ENCODE results near the gene S100A5.
"Not testable (repeated sequence)": the region's sequence is repeated elsewhere in the genome, so short reads cannot be mapped to it uniquely, and the experiment has no call there.

Gene S100A5

DNA sequence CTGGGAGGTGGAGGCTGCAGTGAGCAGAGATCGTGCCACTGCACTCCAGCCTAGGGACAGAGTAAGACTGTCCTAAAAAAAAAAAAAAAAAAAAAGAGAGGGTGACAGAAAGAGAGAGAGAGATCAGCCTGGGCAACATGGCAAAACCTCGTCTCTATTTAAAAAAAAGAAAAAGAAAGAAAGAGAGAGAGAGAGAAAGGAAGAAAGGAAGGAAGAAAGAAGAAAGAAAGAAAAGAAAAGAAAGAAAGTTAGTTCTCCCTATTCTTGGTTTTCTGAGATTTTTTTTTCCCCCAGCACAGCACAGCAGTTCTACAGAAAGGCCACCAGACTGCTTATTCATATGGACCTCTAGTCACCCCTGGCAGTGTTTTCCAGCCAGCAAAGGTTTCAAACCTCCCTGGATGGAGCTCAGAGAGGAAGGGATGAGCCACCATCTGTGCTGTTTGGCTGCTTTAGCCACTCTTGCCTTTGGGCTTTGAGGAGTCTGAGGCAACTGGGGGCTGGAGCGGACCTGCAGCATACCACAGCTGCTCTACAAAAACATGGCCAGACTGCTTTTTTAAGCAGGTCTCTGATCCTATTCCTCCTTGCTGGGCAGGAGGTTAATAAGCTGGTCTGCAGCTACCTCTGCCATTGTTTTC lies 15.5 kb downstream of the S100A5 start:
- DNase-seq (ENCODE audit: low spot score) = no peak
- Mint-ChIP-seq H3K27ac (no peak overlapping the region), H3K27me3 (ENCODE audit: low read depth) (no peaks in the 10 kb centered on the region), H3K4me3 (no peak overlapping the region), H3K4me1 (ENCODE audit: low read depth) (peaks cover 8% of the 10 kb centered on the region), H3K36me3 (ENCODE audit: low read depth) (no peaks in the 10 kb centered on the region), H3K9me3 (no peaks in the 10 kb centered on the region)

DNA sequence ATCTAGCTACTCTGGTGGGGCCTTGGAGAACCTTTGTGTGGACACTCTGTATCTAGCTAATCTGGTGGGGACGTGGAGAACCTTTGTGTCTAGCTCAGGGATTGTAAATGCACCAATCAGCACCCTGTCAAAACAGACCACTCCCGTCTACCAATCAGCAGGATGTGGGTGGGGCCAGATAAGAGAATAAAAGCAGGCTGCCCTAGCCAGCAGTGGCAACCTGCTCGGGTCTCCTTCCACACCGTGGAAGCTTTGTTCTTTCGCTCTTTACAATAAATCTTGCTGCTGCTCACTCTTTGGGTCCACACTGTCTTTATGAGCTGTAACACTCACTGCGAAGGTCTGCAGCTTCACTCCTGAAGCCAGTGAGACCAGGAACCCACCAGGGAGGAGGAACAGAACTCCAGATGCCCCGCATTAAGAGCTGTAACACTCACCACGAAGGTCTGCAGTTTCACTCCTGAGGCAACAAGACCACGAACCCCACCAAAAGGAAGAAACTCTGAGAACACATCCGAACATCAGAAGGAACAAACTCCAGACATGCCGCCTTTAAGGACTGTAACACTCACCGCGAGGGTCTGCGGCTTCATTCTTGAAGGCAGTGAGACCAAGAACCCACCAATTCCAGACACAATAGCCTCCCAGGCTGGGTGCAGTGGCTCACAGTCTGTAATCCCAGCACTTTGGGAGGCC lies 18.2 kb downstream of the S100A5 start:
- H3K27me3 Mint-ChIP-seq (ENCODE audit: low read depth); H3K36me3 Mint-ChIP-seq (ENCODE audit: low read depth); H3K27ac Mint-ChIP-seq; DNase-seq (ENCODE audit: low spot score); H3K9me3 Mint-ChIP-seq; H3K4me3 Mint-ChIP-seq: not testable (repeated sequence)
- H3K4me1 Mint-ChIP-seq (ENCODE audit: low read depth) = peaks cover 13% of the 10 kb centered on the region

DNA sequence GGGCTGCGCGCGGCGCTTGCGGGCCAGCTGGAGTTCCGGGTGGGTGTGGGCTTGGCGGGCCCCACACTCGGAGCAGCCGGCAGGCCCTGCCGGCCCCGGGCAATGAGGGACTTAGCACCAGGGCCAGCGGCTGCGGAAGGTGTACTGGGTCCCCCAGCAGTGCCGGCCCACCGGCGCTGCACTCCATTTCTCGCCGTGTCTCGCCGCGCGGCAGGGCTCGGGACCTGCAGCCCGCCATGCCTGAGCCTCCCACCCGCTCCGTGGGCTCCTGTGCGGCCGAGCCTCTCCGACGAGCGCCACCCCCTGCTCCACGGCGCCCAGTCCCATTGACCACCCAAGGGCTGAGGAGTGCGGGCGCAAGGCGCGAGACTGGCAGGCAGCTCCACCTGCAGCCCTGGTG lies 18.9 kb downstream of the S100A5 start:
- H3K4me1 Mint-ChIP-seq (ENCODE audit: low read depth) = peaks cover 13% of the 10 kb centered on the region
- not testable (repeated sequence) for H3K36me3 Mint-ChIP-seq (ENCODE audit: low read depth); H3K4me3 Mint-ChIP-seq; H3K27me3 Mint-ChIP-seq (ENCODE audit: low read depth); H3K9me3 Mint-ChIP-seq; H3K27ac Mint-ChIP-seq; DNase-seq (ENCODE audit: low spot score)

DNA sequence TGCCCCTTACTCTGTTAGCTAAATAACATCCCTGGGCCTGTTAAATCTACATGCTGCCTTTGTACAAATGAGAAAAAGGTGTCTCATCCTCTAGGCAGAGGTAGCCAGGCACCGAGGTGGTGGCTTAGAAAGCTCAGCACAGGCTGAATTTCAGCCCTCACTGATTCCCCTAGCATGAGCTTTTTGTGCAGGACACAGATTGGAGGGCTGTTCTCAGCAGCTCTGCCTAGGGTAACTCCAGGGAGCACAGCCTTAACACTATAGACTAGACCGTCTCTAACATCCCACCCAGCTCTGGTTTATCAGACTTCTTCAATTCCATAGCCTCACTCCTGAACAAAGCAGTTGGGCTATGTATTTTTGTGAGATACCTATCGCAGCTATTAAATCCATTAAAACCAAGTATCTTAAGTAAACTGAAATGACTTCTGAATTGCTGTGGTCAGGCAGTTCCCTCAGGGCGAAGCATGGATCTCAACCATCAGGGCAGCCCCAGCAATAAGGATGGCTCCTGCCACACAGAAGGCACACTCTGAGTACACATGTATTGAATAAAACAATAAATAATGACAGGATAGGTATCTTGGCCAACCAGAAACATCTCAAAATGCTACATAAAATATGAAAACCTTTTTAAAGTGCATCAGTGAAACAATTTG lies 19.8 kb downstream of the S100A5 start:
- no peaks in the 10 kb centered on the region for H3K9me3 Mint-ChIP-seq
- no peaks in the 10 kb centered on the region for H3K27me3 Mint-ChIP-seq (ENCODE audit: low read depth)
- no peaks in the 10 kb centered on the region for H3K36me3 Mint-ChIP-seq (ENCODE audit: low read depth)
- no peak overlapping the region for H3K27ac Mint-ChIP-seq
- DNase-seq (ENCODE audit: low spot score) = no peak
- H3K4me3 Mint-ChIP-seq = no peak overlapping the region
- peaks cover 17% of the 10 kb centered on the region for H3K4me1 Mint-ChIP-seq (ENCODE audit: low read depth)

DNA sequence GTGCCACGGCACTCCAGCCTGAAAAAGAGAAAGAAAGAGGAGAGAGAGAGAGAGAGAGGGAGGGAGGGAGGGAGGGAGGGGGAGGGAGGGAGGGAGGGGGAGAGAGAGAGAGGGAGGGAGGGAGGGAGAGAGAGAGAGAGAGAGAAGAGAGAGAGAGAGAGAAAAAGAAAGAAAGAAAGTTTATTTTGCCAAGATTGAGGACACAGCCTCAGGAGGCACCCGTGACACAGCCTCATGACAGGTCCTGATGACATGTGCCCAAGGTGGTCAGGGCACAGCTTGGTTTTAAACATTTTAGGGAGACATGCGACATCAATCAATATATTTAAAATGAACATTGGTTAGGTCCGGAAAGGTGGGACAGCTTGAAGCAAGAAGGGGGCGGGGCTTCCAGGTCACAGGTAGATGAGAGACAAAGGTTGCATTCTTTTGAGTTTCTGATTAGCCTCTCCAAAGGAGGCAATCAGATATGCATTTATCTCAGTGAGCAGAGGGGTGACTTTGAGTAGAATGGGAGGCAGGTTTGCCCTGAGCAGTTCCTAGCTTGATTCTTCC lies 20.5 kb downstream of the S100A5 start:
- H3K9me3 Mint-ChIP-seq = not testable (repeated sequence)

DNA sequence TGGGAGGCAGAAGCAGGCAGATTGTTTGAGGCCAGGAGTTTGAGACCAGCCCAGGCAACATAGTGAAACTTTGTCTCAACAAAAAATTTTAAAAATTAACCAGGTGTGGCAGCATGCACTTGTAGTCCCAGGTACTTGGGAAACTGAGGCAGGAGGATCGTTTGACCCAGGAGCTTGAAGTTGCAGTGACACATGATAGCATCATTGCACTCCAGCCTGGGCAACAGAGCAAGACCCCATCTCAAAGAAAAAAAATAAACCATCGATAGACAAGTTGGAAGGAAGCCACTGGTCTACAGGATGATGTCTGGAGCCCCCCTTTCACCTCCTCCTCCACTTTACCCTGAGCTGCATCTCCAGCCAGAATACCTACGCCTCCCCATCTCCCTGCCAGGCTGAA lies 21.5 kb downstream of the S100A5 start:
- no peaks in the 10 kb centered on the region for H3K27me3 Mint-ChIP-seq (ENCODE audit: low read depth)
- H3K4me1 Mint-ChIP-seq (ENCODE audit: low read depth) = peaks cover 21% of the 10 kb centered on the region
- H3K4me3 Mint-ChIP-seq = no peak overlapping the region
- no peak for DNase-seq (ENCODE audit: low spot score)
- no peak overlapping the region for H3K27ac Mint-ChIP-seq
- no peaks in the 10 kb centered on the region for H3K36me3 Mint-ChIP-seq (ENCODE audit: low read depth)
- no peaks in the 10 kb centered on the region for H3K9me3 Mint-ChIP-seq

More for the DNA sequence above, 20.5 kb downstream of the S100A5 start:
- not testable (repeated sequence) for H3K36me3 Mint-ChIP-seq (ENCODE audit: low read depth); DNase-seq (ENCODE audit: low spot score); H3K4me3 Mint-ChIP-seq; H3K27ac Mint-ChIP-seq; H3K27me3 Mint-ChIP-seq (ENCODE audit: low read depth)
- H3K4me1 Mint-ChIP-seq (ENCODE audit: low read depth) = peaks cover 21% of the 10 kb centered on the region

DNA sequence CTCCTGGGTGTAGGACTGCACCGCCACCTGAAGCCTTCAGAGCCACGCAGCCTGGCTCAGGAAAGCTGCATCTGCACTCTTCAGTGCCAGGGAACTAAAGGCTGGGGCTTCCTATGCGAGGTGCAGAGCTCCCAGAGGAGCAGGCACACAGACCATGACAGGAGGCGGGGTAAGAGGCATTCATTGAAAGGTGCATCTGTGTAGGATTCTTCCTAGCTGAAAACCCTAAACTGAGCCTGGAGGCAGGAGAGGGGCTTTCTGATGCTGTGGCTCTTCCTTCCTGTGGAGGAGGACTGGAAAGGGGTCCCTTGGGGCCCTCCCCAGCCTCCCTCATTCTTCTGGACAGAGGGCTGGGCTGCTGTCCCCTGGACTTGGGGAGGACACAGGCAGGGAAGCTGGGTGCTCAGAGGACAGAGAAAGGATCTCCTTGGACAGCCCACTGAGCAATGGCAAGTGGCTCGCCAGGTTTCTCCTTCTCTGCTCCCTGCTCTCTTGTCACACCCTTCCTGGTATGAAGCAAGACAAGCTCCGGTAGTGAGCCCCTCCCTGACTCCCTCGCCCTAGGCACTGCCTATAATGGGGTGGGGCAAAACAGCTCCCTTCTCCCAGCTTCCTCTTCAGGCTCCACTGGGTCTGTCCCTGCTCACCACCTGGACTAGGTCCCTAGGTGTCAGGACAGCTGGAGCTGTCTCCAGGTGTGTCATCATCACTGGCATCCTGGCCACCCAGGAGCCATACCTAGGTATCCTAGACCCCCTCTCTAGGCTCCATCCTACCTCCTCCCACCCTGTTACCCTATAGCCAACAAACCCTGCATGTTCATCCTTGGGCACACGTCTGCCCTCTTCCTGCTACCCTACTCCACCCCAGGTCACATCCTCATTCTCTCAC lies 25.0 kb downstream of the S100A5 start:
- Mint-ChIP-seq H3K27ac (peak overlapping the region; percentile 47), H3K36me3 (ENCODE audit: low read depth) (no peaks in the 10 kb centered on the region), H3K9me3 (no peaks in the 10 kb centered on the region), H3K4me3 (no peak overlapping the region), H3K4me1 (ENCODE audit: low read depth) (peaks cover 27% of the 10 kb centered on the region), H3K27me3 (ENCODE audit: low read depth) (no peaks in the 10 kb centered on the region)
- no peak for DNase-seq (ENCODE audit: low spot score)

DNA sequence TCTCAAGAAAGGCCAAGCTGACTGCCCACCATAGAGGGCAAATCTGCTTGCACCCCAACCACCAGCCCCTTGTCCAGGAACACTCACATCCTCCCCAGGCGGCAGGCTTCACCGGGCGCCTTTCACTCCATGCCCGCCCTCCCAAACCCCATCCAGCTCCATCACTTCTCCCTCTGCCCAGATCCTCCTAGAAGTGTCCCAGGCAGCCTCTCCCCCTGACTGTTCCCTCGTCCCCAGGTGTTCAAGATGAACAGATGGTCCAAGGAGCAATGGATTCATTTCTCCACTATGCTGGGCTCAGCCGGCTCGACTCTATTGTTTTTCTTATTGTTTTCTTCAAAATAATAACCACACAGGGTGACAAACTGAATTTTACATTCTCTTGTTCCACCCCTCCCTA lies 27.1 kb downstream of the S100A5 start:
- no peaks in the 10 kb centered on the region for H3K36me3 Mint-ChIP-seq (ENCODE audit: low read depth)
- no peaks in the 10 kb centered on the region for H3K27me3 Mint-ChIP-seq (ENCODE audit: low read depth)
- no peak overlapping the region for H3K4me3 Mint-ChIP-seq
- H3K27ac Mint-ChIP-seq = peak overlapping the region; percentile 12
- peaks cover 23% of the 10 kb centered on the region for H3K4me1 Mint-ChIP-seq (ENCODE audit: low read depth)
- no peaks in the 10 kb centered on the region for H3K9me3 Mint-ChIP-seq
- no peak for DNase-seq (ENCODE audit: low spot score)

DNA sequence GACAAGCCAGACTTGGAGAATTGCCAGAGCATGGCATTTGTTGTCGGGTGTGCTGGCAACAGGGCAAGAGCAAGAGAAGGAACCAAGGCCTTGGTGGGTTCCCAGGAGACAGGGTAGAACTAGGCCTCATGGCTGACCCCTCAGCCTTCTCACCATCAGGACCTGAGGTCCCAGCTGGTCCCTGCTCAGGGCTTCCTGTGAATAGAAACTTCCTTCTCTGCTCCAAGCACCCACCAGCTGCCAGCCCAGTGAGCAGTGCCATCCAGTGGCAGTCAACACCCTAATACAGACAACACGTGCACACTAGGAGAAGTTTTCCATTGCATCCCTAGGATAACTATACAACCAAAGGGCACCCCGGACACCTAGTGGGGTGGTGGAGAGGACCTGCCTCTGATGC lies 27.7 kb downstream of the S100A5 start:
- no peak overlapping the region for H3K27ac Mint-ChIP-seq
- no peak for DNase-seq (ENCODE audit: low spot score)
- H3K27me3 Mint-ChIP-seq (ENCODE audit: low read depth) = no peaks in the 10 kb centered on the region
- no peaks in the 10 kb centered on the region for H3K36me3 Mint-ChIP-seq (ENCODE audit: low read depth)
- H3K4me3 Mint-ChIP-seq = no peak overlapping the region
- H3K9me3 Mint-ChIP-seq = no peaks in the 10 kb centered on the region
- peaks cover 21% of the 10 kb centered on the region for H3K4me1 Mint-ChIP-seq (ENCODE audit: low read depth)

DNA sequence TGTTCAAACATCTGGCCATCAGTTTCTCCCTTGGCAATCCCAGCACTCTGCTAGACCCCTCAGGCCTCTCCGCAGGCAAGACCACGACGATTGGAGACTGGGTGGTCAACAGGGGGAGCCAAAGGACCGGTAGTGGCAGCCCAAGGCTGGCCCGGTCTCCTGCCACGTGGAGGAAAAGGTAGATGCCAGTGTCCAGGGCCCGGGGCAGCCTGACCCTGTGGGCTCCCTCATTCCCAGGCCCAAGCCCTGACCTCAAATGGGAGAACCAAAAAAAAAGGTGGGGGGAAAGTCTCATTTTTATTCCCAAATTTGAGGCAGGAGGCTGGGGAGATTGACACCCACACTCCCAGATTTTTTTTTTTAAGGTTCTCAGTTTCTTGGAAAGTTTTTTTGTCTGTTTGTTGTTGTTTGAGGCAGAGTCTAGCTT lies 29.7 kb downstream of the S100A5 start:
- no peaks in the 10 kb centered on the region for H3K9me3 Mint-ChIP-seq
- DNase-seq (ENCODE audit: low spot score) = peak; percentile 73
- H3K4me1 Mint-ChIP-seq (ENCODE audit: low read depth) = peaks cover 17% of the 10 kb centered on the region
- no peak overlapping the region for H3K27ac Mint-ChIP-seq
- H3K4me3 Mint-ChIP-seq = no peak overlapping the region
- H3K36me3 Mint-ChIP-seq (ENCODE audit: low read depth) = no peaks in the 10 kb centered on the region
- H3K27me3 Mint-ChIP-seq (ENCODE audit: low read depth) = no peaks in the 10 kb centered on the region

DNA sequence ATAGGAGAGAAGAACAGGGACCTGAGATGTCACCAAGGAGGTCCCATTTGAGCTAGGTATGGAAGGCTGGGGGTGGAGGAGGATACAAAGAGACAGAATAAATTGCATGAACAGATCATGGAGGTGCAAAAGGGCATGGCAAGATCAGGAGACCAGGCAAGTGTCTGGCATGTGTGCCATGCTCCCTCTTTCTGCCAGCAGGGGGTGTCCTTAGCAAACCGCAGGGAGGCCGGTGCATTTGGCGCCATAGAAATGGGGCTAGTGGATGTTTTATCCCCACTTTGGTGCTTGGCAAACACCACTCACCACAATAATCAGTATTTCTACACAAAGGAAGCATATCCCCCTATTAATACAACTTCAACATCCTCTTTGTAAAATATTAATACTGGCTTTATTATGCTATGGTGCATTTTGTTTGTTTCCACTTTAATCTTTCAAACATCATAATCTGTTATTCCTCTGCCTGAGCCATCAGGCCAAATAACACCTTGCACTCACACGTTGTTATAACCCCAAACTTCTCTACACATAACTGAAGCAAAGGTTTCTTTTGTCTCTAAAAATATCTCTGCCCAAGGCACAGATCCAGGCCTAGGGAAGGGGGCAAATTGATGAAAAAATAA lies 30.9 kb downstream of the S100A5 start:
- Mint-ChIP-seq H3K9me3 (no peaks in the 10 kb centered on the region), H3K36me3 (ENCODE audit: low read depth) (no peaks in the 10 kb centered on the region), H3K4me1 (ENCODE audit: low read depth) (peaks cover 11% of the 10 kb centered on the region), H3K27me3 (ENCODE audit: low read depth) (no peaks in the 10 kb centered on the region), H3K4me3 (no peak overlapping the region), H3K27ac (no peak overlapping the region)
- DNase-seq (ENCODE audit: low spot score) = peak; percentile 51

DNA sequence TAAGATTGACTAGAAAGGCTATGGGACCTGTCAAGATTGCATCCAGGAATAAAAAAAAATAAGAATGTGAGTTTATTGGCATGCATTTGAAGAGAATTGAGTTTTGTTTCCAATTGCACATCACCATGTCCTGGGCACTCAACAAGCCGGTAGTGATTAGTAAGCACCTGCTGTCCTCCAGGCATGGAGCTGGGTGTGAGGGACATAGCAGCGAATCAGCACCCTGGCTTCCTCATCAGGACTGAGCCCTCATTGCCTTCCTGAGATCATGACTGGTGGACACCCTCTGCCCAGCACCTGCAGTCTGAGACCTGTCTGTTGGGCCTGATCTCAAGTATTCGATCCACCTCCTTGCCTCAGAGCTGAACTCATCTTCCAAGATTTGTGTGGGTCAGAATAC lies 31.7 kb downstream of the S100A5 start:
- peaks cover 11% of the 10 kb centered on the region for H3K4me1 Mint-ChIP-seq (ENCODE audit: low read depth)
- no peaks in the 10 kb centered on the region for H3K9me3 Mint-ChIP-seq
- DNase-seq (ENCODE audit: low spot score) = no peak
- no peak overlapping the region for H3K27ac Mint-ChIP-seq
- no peaks in the 10 kb centered on the region for H3K36me3 Mint-ChIP-seq (ENCODE audit: low read depth)
- H3K4me3 Mint-ChIP-seq = no peak overlapping the region
- H3K27me3 Mint-ChIP-seq (ENCODE audit: low read depth) = no peaks in the 10 kb centered on the region

DNA sequence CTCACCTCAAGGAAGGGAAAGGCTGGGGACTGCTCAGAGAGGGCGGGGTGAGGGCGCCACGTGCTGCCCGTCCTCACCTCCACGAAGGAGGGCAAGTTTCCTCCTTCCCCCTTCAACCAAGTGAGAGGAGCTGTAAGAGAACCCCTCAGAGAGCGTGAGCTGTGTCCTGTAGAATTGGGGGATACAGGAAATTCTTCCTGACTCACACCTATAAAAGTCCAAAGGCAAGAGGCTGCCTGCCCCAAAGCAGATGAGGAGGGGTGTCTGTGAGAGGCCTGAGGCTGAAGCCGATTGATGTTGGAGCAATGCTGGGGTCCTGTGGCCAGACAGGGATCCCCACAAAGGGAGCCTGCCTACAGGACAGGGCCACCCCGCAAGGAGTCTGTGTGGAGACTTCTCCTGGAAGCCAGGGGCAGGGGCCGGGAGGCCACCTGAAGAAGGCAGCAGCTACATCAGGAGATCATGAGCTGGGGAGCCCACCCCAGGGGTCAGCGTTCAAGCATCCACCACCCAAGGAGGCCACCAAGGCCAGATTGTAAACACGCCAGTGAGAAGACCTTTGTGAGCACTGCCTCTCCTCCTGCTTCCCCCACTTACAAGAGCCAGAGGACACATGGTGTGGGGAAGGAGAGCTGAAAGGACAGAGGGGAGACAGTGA lies 32.7 kb downstream of the S100A5 start:
- H3K36me3 Mint-ChIP-seq (ENCODE audit: low read depth) = no peaks in the 10 kb centered on the region
- peaks cover 8% of the 10 kb centered on the region for H3K4me1 Mint-ChIP-seq (ENCODE audit: low read depth)
- H3K4me3 Mint-ChIP-seq = no peak overlapping the region
- no peak overlapping the region for H3K27ac Mint-ChIP-seq
- H3K27me3 Mint-ChIP-seq (ENCODE audit: low read depth) = no peaks in the 10 kb centered on the region
- H3K9me3 Mint-ChIP-seq = no peaks in the 10 kb centered on the region
- DNase-seq (ENCODE audit: low spot score) = no peak

Data from T-helper 2 cell treated with Interferon-gamma antibody and Interleukin-4, amounts not matched to agents 5 μg/mL and 100 μg/mL, for 36 hours (primary cell).